Measurements from ENCODE around the gene TSGA10IP. TPM values are rescaled to one million over a fixed set of nuclear protein-coding genes. Genes with fewer than 3 reads are reported as not detected.
A peak's percentile ranks its signal among the peaks of the same experiment; 100 is the strongest.

Gene TSGA10IP
- total RNA-seq, 1 experiment from 2014 or later, result not detected

DNA sequence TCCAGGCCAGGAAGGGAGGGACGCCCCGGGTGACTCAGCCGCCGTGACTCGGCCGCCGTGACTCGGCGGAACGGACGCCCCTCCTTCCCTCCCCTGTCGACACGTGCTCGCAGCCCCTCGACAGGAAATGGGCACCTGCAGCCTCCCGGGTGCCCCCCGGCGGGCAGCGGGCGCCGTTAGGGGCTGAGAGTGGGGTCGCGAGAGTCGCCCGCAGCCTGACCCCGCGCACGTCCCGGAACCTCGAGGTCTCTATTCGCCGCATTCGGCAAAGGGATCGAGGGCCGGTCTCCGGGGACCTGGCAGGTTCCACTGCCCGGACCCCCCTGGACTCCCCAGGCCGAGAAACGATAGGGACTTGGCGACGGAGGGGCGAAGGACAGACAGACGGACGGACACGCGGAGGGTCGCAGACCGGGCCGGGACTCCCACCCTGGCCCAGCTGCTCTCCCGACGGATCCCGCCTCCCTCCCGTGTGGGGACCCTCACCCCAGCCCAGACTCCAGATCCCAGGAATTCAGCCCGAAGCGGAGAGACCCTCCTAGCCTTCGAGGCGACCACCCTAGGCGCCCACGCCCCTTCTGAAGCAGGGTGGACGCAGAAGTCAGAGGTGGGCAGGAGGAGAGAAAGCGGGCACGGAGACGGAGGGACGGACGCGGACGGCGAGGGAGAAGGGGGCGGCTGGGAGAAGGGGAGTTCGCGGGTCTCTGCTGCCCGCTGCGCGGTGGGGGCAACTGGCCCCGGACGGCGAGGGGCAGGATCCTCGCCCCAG is 45.7 kb upstream of the TSGA10IP start:
- H3K27me3 ChIP-seq (ENCODE audit: control insufficient read depth, insufficient read depth, low read length), result no peaks in the 10 kb centered on the region
- H3K36me3 ChIP-seq (ENCODE audit: control insufficient read depth, insufficient read depth, low read length), result no peaks in the 10 kb centered on the region; the same call in 1 of the 2 replicates
- DNase-seq (ENCODE audit: low read depth, low spot score) (no peak), ATAC-seq (peak; percentile 19)
- in situ Hi-C loops (cut with HindIII; ENCODE audit: low pct_unique_long_range_greater_than_20kb, low sequenced_read_pairs), result no loop called here
- peaks cover 65% of the 10 kb centered on the region for H3K4me1 ChIP-seq (ENCODE audit: control insufficient read depth, insufficient read depth, low read length)
- POLR2A ChIA-PET, result interaction anchor here (0.5 to 3.2 kb wide), 7 partner anchors 9 to 125 kb away, joined by 3 to 20 read pairs (median 7); partner anchors contain the start of gene CCDC85B
- H3K27ac ChIP-seq (ENCODE audit: low read length), result peak overlapping the region; percentile 87
- H3K4me3 ChIP-seq (ENCODE audit: low read depth in 2 of 2, low read length in 2 of 2), result peak overlapping the region; percentile 82 to 89
- intact Hi-C loops (cut with micrococcal nuclease; ENCODE audit: unreplicated experiment), result no loop called here
- no TSS peak for BruUV-seq (replicated peaks)
- TF ChIP-seq, protein P1, sequence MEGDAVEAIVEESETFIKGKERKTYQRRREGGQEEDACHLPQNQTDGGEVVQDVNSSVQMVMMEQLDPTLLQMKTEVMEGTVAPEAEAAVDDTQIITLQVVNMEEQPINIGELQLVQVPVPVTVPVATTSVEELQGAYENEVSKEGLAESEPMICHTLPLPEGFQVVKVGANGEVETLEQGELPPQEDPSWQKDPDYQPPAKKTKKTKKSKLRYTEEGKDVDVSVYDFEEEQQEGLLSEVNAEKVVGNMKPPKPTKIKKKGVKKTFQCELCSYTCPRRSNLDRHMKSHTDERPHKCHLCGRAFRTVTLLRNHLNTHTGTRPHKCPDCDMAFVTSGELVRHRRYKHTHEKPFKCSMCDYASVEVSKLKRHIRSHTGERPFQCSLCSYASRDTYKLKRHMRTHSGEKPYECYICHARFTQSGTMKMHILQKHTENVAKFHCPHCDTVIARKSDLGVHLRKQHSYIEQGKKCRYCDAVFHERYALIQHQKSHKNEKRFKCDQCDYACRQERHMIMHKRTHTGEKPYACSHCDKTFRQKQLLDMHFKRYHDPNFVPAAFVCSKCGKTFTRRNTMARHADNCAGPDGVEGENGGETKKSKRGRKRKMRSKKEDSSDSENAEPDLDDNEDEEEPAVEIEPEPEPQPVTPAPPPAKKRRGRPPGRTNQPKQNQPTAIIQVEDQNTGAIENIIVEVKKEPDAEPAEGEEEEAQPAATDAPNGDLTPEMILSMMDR (IDR thresholded peaks at IDR 0.05), result no peak
- TF ChIP-seq, protein P2, sequence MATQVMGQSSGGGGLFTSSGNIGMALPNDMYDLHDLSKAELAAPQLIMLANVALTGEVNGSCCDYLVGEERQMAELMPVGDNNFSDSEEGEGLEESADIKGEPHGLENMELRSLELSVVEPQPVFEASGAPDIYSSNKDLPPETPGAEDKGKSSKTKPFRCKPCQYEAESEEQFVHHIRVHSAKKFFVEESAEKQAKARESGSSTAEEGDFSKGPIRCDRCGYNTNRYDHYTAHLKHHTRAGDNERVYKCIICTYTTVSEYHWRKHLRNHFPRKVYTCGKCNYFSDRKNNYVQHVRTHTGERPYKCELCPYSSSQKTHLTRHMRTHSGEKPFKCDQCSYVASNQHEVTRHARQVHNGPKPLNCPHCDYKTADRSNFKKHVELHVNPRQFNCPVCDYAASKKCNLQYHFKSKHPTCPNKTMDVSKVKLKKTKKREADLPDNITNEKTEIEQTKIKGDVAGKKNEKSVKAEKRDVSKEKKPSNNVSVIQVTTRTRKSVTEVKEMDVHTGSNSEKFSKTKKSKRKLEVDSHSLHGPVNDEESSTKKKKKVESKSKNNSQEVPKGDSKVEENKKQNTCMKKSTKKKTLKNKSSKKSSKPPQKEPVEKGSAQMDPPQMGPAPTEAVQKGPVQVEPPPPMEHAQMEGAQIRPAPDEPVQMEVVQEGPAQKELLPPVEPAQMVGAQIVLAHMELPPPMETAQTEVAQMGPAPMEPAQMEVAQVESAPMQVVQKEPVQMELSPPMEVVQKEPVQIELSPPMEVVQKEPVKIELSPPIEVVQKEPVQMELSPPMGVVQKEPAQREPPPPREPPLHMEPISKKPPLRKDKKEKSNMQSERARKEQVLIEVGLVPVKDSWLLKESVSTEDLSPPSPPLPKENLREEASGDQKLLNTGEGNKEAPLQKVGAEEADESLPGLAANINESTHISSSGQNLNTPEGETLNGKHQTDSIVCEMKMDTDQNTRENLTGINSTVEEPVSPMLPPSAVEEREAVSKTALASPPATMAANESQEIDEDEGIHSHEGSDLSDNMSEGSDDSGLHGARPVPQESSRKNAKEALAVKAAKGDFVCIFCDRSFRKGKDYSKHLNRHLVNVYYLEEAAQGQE (IDR thresholded peaks at IDR 0.05; ENCODE audit: insufficient read depth in 1 of 2, low read depth in 2 of 2, low read length in 1 of 2), result no peak
- TF ChIP-seq TCF7L2 (IDR thresholded peaks at IDR 0.05; ENCODE audit: low read depth, low read length), result no peak
- TF ChIP-seq POLR2AphosphoS5 (IDR thresholded peaks at IDR 0.05; ENCODE audit: low read depth, low read length), result peak; percentile 65
- CTCF ChIA-PET, result interaction anchor here (0.7 kb wide), 1 partner anchor 15 kb away, joined by 10 read pairs; no protein-coding TSS in a partner anchor
- no peaks in the 10 kb centered on the region for H3K9me3 ChIP-seq (ENCODE audit: control insufficient read depth, insufficient read depth, low read depth, low read length)

DNA sequence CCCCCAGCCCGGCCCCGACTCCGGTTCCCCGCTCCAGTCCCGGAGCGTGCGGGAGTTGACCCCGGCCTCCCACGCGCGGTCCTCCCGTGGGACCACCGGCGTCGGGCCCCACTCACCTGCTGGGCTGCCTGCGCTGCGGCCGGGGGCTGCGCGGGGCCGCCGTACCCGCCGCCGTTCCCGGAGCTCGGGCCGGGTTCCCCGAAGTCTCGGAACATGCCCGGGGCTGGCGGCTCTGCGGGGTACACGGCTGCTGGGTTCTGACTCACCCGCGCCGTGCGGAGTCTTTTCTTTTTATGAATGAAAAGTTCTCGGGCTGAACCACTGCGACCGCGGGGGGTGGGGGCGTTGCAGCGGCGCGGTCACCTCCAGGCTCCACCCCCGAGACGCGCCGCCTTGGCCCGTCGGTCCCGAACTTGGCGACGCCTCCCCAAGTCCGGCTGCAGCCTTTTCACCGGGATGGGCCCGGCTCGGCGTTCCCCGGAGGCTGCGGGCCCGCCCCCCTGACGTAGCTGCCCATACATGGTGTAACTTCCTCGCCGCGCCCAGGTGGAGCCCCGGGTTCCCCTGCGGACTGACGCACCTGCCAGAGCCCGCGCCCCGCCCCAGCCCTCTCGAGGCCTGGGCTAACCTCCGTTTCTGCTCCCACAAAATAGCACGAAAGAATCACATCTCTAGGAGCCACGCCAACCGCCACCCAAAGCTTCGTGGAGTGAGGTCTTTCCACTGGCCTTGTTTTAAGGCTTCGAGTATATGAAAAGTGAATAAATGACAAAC is 45.0 kb upstream of the TSGA10IP start, which contains the start of gene FOSL1:
Gene FOSL1 (minus strand): TSS at position 264 of the 774 bp plus-strand sequence. CDS start 49 bp downstream, at position 215.
- ATAC-seq (peak; percentile 69), DNase-seq (ENCODE audit: low read depth, low spot score) (no peak)
- in situ Hi-C loops (cut with HindIII; ENCODE audit: low pct_unique_long_range_greater_than_20kb, low sequenced_read_pairs) (no loop called here), intact Hi-C loops (cut with micrococcal nuclease; ENCODE audit: unreplicated experiment) (no loop called here)
- peak within 1 kb of the TSS; percentile 82 to 89 for H3K4me3 ChIP-seq (ENCODE audit: low read depth in 2 of 2, low read length in 2 of 2)
- peak within 1 kb of the TSS; percentile 99 for H3K27ac ChIP-seq (ENCODE audit: low read length)
- no peaks in the 10 kb centered on the region for H3K27me3 ChIP-seq (ENCODE audit: control insufficient read depth, insufficient read depth, low read length)
- CTCF ChIA-PET, result interaction anchor here (0.5 to 1.2 kb wide), 3 partner anchors 12 to 166 kb away, joined by 4 to 11 read pairs (median 8); partner anchors contain the start of gene FIBP
- no peaks in the 10 kb centered on the region for H3K9me3 ChIP-seq (ENCODE audit: control insufficient read depth, insufficient read depth, low read depth, low read length)
- H3K36me3 ChIP-seq (ENCODE audit: control insufficient read depth, insufficient read depth, low read length), result no peaks in the 10 kb centered on the region; the same call in 1 of the 2 replicates
- POLR2A ChIA-PET, result interaction anchor here (0.6 to 3.4 kb wide), 11 partner anchors 10 to 1899 kb away, joined by 3 to 35 read pairs (median 3); partner anchors contain the start of genes CCDC85B and FIBP
- no TSS peak for BruUV-seq (replicated peaks)
- peaks cover 58% of the 10 kb centered on the region for H3K4me1 ChIP-seq (ENCODE audit: control insufficient read depth, insufficient read depth, low read length)
- TF ChIP-seq TCF7L2 (IDR thresholded peaks at IDR 0.05; ENCODE audit: low read depth, low read length) (peak; percentile 77), POLR2AphosphoS5 (IDR thresholded peaks at IDR 0.05; ENCODE audit: low read depth, low read length) (peak; percentile 99), SIN3A (IDR thresholded peaks at IDR 0.05; ENCODE audit: borderline replicate concordance, insufficient read depth, low read depth, low read length) (peak; percentile 98; the same call in 1 of the 2 replicates)
- TF ChIP-seq, protein P1 (IDR thresholded peaks at IDR 0.05), result no peak
- TF ChIP-seq, protein P2 (IDR thresholded peaks at IDR 0.05; ENCODE audit: insufficient read depth in 1 of 2, low read depth in 2 of 2, low read length in 1 of 2), result 0 out of 4 replicates have a peak, but pooled peaks of 1 of the 2 experiments have one; percentile 8
